ENCODE results near the gene LCN9.

The LCN9 gene, protein sequence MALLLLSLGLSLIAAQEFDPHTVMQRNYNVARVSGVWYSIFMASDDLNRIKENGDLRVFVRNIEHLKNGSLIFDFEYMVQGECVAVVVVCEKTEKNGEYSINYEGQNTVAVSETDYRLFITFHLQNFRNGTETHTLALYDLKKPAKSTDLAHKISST

DNA sequence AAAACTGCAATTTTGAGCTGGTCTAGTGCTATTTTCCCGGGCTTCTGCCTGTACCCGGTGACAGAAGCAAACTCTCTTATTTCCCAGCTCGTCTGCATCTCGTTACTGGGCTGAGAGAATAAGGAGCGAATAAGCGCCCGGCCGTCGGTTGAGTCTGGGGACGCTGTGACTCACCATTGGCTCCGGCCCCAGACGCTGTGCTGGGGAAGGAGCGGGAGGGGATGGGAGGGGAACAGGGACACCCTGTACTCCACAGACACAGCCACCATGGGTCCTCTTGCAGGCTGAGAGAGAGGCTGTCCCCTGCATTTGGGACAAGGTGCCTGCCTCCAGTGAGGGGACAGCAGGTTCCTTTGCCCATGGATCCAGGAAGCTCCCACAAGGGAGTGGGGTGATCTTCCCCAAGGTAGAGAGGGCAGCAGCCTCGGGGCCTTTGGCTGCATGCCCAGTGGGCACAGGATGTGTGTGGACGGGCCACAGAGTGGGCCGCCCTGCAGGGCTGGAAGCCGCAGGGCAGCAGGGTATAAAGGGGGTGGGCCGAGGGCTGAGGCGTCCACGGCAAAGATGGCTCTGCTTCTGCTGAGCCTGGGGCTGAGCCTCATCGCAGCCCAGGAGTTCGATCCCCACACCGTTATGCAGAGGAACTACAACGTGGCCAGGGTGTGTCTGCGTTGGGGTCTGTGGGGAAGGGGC lies at the start of gene LCN9:
Gene LCN9 (plus strand): TSS at position 552 of the 693 bp plus-strand sequence. CDS start 13 bp downstream, at position 565.
- Histone ChIP-seq H3K4me1 (ENCODE audit: control insufficient read depth, insufficient read depth, low read length) (no peaks in the 10 kb centered on the region), H3K27me3 (ENCODE audit: control insufficient read depth, insufficient read depth, low read length) (no peaks in the 10 kb centered on the region)

DNA sequence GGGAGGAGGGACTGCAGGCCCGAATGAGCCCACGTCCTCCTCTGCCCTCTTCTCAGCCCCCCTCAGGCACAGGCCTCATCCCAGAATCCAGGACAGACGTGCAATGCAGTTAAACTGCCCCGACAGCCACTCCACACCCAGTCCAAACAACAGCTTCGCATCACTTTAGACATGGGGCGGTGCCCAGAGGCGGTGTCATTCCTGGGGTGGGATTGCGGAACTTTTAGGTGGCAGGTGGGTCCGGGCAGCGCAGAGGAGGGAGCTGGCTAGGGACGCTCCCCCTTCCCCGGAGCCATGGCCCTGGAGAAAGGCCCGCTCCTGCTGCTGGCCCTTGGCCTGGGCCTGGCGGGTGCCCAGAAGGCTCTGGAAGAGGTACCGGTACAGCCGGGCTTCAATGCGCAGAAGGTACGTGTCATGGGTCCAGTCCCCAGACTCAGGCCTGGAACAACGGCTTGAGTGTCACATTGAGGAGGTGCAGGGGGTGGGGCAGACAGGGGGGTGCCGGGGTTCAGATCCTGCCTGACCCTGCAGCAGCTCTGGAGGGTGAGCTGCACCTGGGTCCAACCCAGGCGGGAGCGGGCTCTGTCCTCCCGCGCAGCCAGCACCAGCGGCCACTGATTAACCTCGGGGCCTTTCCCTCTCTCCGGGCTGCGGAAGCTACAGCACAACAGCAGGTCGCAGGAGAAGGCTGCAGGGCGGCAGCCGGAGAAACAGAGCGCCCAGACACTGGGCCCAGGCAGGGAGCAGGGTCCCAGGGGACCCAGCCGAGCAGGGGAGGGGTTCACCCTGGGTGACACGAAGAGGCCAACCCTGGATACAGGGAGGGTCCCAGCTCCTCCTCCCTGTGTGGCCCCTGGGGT lies 48.9 kb upstream of the LCN9 start:
- no peak overlapping the region for H3K27ac ChIP-seq (ENCODE audit: low read depth, low read length)
- peaks cover 5% of the 10 kb centered on the region for H3K9me3 ChIP-seq (ENCODE audit: control insufficient read depth, insufficient read depth, low read length)
- no peaks in the 10 kb centered on the region for H3K4me1 ChIP-seq (ENCODE audit: control insufficient read depth, insufficient read depth, low read length)
- no peak overlapping the region for H3K9ac ChIP-seq (ENCODE audit: low read depth, low read length)
- no peaks in the 10 kb centered on the region for H3K36me3 ChIP-seq (ENCODE audit: control insufficient read depth, insufficient read depth, low read length)
- H3K4me3 ChIP-seq (ENCODE audit: low read depth, low read length), result no peak overlapping the region
- H3K27me3 ChIP-seq (ENCODE audit: control insufficient read depth, insufficient read depth, low read length), result no peaks in the 10 kb centered on the region

More for the DNA sequence above, at the start of gene LCN9:
- no peaks in the 10 kb centered on the region for H3K36me3 ChIP-seq (ENCODE audit: control insufficient read depth, insufficient read depth, low read length)
- H3K27ac ChIP-seq (ENCODE audit: low read depth, low read length), result no peak within 1 kb of the TSS
- no peak within 1 kb of the TSS for H3K9ac ChIP-seq (ENCODE audit: low read depth, low read length)
- no peak within 1 kb of the TSS for H3K4me3 ChIP-seq (ENCODE audit: low read depth, low read length)
- H3K9me3 ChIP-seq (ENCODE audit: control insufficient read depth, insufficient read depth, low read length), result no peaks in the 10 kb centered on the region

DNA sequence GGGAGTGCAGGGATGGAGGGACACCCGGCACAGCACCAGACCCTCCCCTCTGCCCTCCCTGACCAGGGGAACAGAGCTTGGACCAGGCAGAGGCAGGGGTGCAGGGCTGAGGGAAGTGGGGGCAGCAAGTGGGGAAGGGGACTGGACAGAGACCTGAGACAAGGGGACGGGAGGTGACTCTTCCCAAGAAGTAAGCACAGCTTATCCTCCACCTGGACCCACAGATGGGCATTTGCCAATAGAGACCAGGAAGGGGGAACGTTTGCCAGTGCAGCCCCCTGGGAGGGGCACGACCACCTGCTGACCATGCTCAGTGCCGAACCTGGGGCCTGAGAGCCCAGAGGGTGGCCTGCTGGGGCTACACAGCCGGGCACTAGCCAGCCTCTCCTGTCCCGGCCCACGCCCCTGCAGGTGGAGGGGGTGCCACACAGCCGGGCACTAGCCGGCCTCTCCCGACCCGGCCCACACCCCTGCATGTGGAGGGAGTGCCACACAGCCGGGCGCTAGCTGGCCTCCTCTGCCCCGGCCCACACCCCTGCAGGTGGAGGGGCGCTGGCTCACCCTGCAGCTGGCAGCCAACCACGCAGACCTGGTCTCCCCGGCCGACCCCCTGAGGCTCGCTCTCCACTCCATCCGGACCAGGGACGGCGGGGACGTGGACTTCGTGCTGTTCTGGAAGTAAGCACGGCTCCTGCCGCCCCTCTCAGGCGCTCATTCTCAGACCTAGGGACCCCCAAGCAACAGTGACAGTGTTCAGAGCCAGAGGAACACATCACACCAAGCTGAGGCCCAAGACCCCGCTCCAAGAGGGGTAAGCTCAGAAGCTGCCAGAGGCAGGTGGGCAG lies 48.1 kb upstream of the LCN9 start:
- no peaks in the 10 kb centered on the region for H3K4me1 ChIP-seq (ENCODE audit: control insufficient read depth, insufficient read depth, low read length)
- no peaks in the 10 kb centered on the region for H3K36me3 ChIP-seq (ENCODE audit: control insufficient read depth, insufficient read depth, low read length)
- peaks cover 5% of the 10 kb centered on the region for H3K9me3 ChIP-seq (ENCODE audit: control insufficient read depth, insufficient read depth, low read length)
- no peaks in the 10 kb centered on the region for H3K27me3 ChIP-seq (ENCODE audit: control insufficient read depth, insufficient read depth, low read length)
- H3K9ac ChIP-seq (ENCODE audit: low read depth, low read length), result no peak overlapping the region
- H3K4me3 ChIP-seq (ENCODE audit: low read depth, low read length), result no peak overlapping the region
- H3K27ac ChIP-seq (ENCODE audit: low read depth, low read length), result no peak overlapping the region

DNA sequence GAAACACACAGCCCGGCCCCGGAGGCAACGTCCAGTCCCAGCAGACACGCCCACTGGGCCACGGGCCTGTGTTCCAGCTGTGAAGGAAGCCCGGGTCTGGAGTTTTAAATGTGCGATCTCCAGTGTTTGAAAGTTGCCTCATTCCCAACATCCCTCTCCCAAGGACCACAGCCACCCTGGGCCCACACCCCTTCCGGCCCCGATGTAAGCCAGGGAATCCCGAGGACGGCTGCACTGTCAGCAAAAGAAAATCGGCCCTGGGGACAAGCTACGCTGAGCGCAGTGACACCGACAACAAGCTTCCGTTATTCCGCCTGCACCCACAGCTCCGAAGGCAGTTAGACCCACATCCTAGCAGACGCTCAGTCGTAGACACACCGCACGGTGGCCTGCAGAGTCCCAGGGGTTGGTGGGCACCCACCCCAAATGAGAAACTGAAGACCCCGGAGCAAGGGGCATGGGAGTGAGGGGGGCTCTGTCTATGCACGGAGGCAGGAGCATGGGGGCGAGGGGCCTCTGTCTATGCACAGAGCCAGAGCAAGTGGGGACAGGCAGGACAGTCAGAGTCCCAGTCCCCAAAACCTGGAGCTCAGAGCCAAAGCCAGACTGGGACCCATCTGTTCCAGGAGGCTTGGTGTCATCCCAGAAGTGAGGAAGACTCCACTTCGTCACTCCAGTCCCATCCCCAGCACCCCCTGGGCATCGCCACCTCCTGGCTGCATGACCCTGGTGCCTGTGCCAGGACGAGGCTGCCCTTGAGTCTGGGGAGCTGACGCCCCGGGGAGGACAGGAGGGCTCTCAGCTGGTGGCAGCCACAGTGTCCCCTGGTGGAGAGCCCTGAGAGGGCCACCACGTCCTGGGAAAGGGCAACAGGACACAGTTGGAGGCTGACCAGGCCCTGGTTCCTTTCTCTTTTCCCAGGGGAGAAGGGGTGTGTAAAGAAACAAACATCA lies 47.2 kb upstream of the LCN9 start:
- H3K4me1 ChIP-seq (ENCODE audit: control insufficient read depth, insufficient read depth, low read length), result no peaks in the 10 kb centered on the region
- H3K9ac ChIP-seq (ENCODE audit: low read depth, low read length), result no peak overlapping the region
- H3K36me3 ChIP-seq (ENCODE audit: control insufficient read depth, insufficient read depth, low read length), result no peaks in the 10 kb centered on the region
- H3K4me3 ChIP-seq (ENCODE audit: low read depth, low read length), result no peak overlapping the region
- H3K27me3 ChIP-seq (ENCODE audit: control insufficient read depth, insufficient read depth, low read length), result no peaks in the 10 kb centered on the region
- H3K27ac ChIP-seq (ENCODE audit: low read depth, low read length), result no peak overlapping the region
- H3K9me3 ChIP-seq (ENCODE audit: control insufficient read depth, insufficient read depth, low read length), result peaks cover 5% of the 10 kb centered on the region

DNA sequence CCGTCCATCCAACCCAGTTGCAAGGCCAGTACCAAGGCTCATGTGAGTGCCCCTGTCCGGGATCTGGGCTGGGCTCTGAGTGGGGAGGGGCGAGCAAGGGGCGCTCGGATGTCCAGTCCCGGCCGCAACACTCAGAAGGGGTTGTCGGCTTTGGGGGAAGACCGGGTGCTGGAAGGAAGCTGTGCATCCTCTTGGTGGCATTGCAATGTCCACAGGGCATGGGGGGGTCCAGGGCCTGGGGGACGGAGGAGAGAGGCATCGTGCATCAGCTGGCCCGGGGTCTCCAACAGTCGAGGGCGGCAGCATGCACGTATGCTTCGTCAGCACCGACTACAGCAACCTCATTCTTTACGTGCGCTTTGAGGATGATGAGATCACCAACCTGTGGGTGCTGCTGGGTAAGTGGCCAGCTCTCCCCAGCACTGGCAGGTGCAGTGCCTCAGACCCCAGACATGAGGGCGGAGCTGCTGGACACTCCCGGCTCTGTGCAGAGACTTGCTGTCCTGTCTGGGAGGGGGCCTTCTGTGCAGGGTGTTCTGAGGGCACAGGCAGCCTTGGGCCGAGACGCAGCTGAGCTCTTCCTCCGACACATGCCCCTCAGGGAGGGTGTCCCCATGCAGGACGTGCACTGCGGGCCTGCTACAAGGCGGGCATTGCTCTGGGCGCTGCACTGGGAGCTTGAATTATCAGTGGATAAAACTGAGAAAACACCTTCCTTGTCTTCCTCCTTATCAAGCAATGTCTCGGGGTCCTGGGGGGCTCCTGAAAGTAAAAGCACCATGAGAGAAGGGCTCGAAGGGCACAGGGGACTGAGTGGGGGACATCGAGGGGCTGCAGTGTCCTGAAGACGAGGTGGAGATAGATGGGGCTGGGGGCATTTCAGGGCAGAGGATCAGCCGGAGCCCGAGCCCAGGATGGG lies 46.2 kb upstream of the LCN9 start:
- Histone ChIP-seq H3K4me3 (ENCODE audit: low read depth, low read length) (no peak overlapping the region), H3K27ac (ENCODE audit: low read depth, low read length) (no peak overlapping the region), H3K9ac (ENCODE audit: low read depth, low read length) (no peak overlapping the region), H3K27me3 (ENCODE audit: control insufficient read depth, insufficient read depth, low read length) (no peaks in the 10 kb centered on the region), H3K36me3 (ENCODE audit: control insufficient read depth, insufficient read depth, low read length) (no peaks in the 10 kb centered on the region), H3K9me3 (ENCODE audit: control insufficient read depth, insufficient read depth, low read length) (no peaks in the 10 kb centered on the region), H3K4me1 (ENCODE audit: control insufficient read depth, insufficient read depth, low read length) (no peaks in the 10 kb centered on the region)

DNA sequence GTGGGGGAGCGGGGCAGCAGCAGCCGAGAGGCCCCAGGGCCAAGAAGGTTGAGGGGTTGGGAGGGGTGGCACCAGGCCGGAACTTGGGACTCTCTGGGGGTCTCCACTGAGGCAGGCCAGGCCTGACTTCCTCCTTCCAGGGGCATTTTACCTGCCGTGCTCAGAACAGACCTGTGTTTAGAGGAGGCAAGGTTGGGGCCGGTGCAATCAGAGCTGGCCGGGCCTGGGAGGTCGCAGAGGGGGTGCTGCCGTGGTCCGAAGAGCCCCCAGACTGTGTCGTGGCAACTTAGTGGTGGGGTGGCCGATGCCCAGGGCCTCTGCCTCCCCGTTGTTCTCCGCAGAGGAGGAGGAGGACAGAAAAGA lies 45.6 kb upstream of the LCN9 start:
- no peak overlapping the region for H3K27ac ChIP-seq (ENCODE audit: low read depth, low read length)
- H3K27me3 ChIP-seq (ENCODE audit: control insufficient read depth, insufficient read depth, low read length), result no peaks in the 10 kb centered on the region
- no peak overlapping the region for H3K9ac ChIP-seq (ENCODE audit: low read depth, low read length)
- H3K36me3 ChIP-seq (ENCODE audit: control insufficient read depth, insufficient read depth, low read length), result no peaks in the 10 kb centered on the region
- H3K9me3 ChIP-seq (ENCODE audit: control insufficient read depth, insufficient read depth, low read length), result no peaks in the 10 kb centered on the region
- no peaks in the 10 kb centered on the region for H3K4me1 ChIP-seq (ENCODE audit: control insufficient read depth, insufficient read depth, low read length)
- no peak overlapping the region for H3K4me3 ChIP-seq (ENCODE audit: low read depth, low read length)

DNA sequence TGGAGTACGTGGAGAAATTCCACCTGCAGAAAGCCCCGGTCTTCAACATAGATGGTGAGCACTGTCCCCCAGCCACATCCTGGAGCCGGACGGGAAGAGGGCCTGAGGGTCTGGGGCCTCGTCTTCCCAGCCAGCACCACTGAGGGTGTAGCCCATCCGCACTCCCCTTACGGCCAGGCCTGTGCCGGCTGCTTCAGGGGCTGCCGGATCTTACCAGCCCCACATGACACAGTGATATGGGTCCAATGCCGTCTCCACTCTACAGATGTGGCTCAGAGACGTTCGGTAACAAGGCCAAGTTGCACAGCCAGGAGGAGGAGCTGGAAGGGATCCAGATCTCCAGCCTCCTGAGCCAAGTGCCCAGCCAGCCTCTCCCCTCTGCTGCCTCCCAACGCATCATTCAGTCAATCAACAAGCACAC lies 45.1 kb upstream of the LCN9 start:
- Histone ChIP-seq H3K4me3 (ENCODE audit: low read depth, low read length) (no peak overlapping the region), H3K9me3 (ENCODE audit: control insufficient read depth, insufficient read depth, low read length) (no peaks in the 10 kb centered on the region), H3K4me1 (ENCODE audit: control insufficient read depth, insufficient read depth, low read length) (no peaks in the 10 kb centered on the region), H3K9ac (ENCODE audit: low read depth, low read length) (no peak overlapping the region), H3K36me3 (ENCODE audit: control insufficient read depth, insufficient read depth, low read length) (no peaks in the 10 kb centered on the region), H3K27me3 (ENCODE audit: control insufficient read depth, insufficient read depth, low read length) (no peaks in the 10 kb centered on the region), H3K27ac (ENCODE audit: low read depth, low read length) (no peak overlapping the region)

DNA sequence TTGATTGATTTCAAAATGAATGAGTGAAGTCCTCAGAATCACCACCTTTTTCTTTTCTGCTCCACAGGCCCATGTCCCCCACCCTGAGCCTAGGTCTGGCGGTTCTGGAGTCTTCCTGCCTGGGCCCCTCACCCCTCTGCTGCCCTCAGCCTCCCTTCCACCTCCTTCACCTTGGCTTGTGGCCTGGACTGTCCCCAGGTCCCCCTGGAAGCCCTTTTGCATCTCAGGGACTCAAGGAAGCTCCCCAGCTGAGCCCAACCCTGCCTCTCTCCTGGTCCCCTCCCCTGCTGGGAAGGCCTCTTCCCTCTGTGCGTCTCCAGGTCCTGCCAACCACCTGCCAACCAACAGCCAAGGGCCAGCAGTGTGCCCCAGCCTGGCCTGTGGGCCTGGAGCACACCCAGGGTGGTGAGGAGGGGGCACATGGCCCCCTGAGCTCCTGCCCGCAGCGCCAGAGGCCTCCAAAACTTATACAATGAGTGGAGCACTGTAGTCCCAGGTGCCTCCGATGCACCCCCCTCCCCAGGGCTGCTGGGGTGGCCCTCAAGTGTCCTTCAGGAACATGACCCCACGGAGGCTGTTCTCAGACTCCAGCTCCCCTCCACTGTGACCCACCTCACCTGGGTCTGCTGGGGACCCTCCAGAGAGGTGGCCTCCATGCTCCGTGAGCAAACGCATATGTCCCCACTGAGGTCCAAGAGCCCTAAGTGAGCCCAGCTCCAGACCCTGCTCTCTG lies 44.1 kb upstream of the LCN9 start:
- Histone ChIP-seq H3K9ac (ENCODE audit: low read depth, low read length) (no peak overlapping the region), H3K36me3 (ENCODE audit: control insufficient read depth, insufficient read depth, low read length) (no peaks in the 10 kb centered on the region), H3K27ac (ENCODE audit: low read depth, low read length) (no peak overlapping the region), H3K4me1 (ENCODE audit: control insufficient read depth, insufficient read depth, low read length) (no peaks in the 10 kb centered on the region), H3K9me3 (ENCODE audit: control insufficient read depth, insufficient read depth, low read length) (no peaks in the 10 kb centered on the region), H3K27me3 (ENCODE audit: control insufficient read depth, insufficient read depth, low read length) (no peaks in the 10 kb centered on the region), H3K4me3 (ENCODE audit: low read depth, low read length) (no peak overlapping the region)

DNA sequence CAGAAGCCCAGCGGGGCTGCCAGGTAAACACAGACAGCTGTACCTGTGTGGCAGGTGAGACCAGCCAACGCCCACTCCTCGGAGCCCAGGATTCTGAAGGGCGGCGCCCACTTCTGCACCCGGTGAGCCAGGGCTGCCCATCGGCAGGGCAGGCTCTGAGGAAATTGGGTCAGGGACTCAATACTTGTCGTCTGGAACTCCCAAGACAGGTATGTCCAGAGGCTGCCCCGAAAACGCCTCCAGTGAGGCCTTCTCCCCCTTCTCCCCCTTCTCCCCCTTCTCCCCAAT lies 43.6 kb upstream of the LCN9 start:
- Histone ChIP-seq H3K4me3 (ENCODE audit: low read depth, low read length) (no peak overlapping the region), H3K4me1 (ENCODE audit: control insufficient read depth, insufficient read depth, low read length) (no peaks in the 10 kb centered on the region), H3K27me3 (ENCODE audit: control insufficient read depth, insufficient read depth, low read length) (no peaks in the 10 kb centered on the region), H3K36me3 (ENCODE audit: control insufficient read depth, insufficient read depth, low read length) (no peaks in the 10 kb centered on the region), H3K9ac (ENCODE audit: low read depth, low read length) (no peak overlapping the region), H3K9me3 (ENCODE audit: control insufficient read depth, insufficient read depth, low read length) (no peaks in the 10 kb centered on the region), H3K27ac (ENCODE audit: low read depth, low read length) (no peak overlapping the region)

All from HUES48 (cell line).